Trophoblast cell (in vitro differentiated cells and primary cell): Measurements from ENCODE around the gene CD248.
A peak's percentile ranks its signal among the peaks of the same experiment; 100 is the strongest.

ENCODE experiments used
- DNase-seq, 2 donors: peaks; one replicate each; pipeline ENCODE4 v3.0.0-alpha.2; 2016
- H2AFZ ChIP-seq: 2 replicates; pipeline ENCODE4 v1.6.1; 2013; ENCODE audit warnings: low read length, moderate library complexity, mild to moderate bottlenecking; ENCODE audit not compliant: insufficient read depth, poor library complexity
- H2AK5ac ChIP-seq: 2 replicates; pipeline ENCODE4 v1.6.1; 2013; ENCODE audit warnings: mild to moderate bottlenecking, low read length
- H2BK120ac ChIP-seq: 2 replicates; pipeline ENCODE4 v1.6.1; 2013; ENCODE audit warnings: low read length, mild to moderate bottlenecking, moderate library complexity; ENCODE audit not compliant: insufficient read depth, poor library complexity
- H2BK12ac ChIP-seq: 2 replicates; pipeline ENCODE4 v1.6.1; 2013; ENCODE audit warnings: mild to moderate bottlenecking, low read length, moderate library complexity
- H2BK5ac ChIP-seq: 2 replicates; pipeline ENCODE4 v1.6.1; 2013; ENCODE audit warnings: low read length, low read depth, moderate library complexity, mild to moderate bottlenecking; ENCODE audit not compliant: poor library complexity
- H3K14ac ChIP-seq: 2 replicates; pipeline ENCODE4 v1.6.1; 2013; ENCODE audit warnings: mild to moderate bottlenecking, low read length
- H3K18ac ChIP-seq: 2 replicates; pipeline ENCODE4 v1.6.1; 2013; ENCODE audit warnings: mild to moderate bottlenecking, low read length
- H3K23ac ChIP-seq: 2 replicates; pipeline ENCODE4 v1.6.1; 2013; ENCODE audit warnings: low read length
- H3K27ac ChIP-seq: 2 replicates; pipeline ENCODE4 v1.5.1; 2013; ENCODE audit warnings: low read depth, mild to moderate bottlenecking, inconsistent platforms, low read length, moderate library complexity
- H3K27me3 ChIP-seq: 2 replicates; pipeline ENCODE4 v1.6.1; 2013; ENCODE audit warnings: inconsistent platforms, mild to moderate bottlenecking, low read length, moderate library complexity; ENCODE audit not compliant: insufficient read depth
- H3K36me3 ChIP-seq, 2 experiments: 1 replicate in 1 of 2; 2 replicates in 1 of 2; pipeline ENCODE4 v1.6.1; 2013; ENCODE audit warnings: low read length in 2 of 2, mild to moderate bottlenecking in 2 of 2, moderate library complexity in 1 of 2; ENCODE audit not compliant: insufficient read depth in 2 of 2, control insufficient read depth in 1 of 2
- H3K4ac ChIP-seq: 2 replicates; pipeline ENCODE4 v1.6.1; 2013; ENCODE audit warnings: low read depth, mild to moderate bottlenecking, low read length, moderate library complexity
- H3K4me1 ChIP-seq, 2 experiments: 1 replicate in 1 of 2; 2 replicates in 1 of 2; pipeline ENCODE4 v1.6.1; 2013; ENCODE audit warnings: low read length in 2 of 2, mild to moderate bottlenecking in 2 of 2, moderate library complexity in 1 of 2; ENCODE audit not compliant: insufficient read depth in 2 of 2, control insufficient read depth in 1 of 2
- H3K4me2 ChIP-seq: 2 replicates; pipeline ENCODE4 v1.6.1; 2013; ENCODE audit warnings: inconsistent platforms, mild to moderate bottlenecking, low read length, moderate library complexity
- H3K4me3 ChIP-seq: 2 replicates; pipeline ENCODE4 v1.5.1; 2013; ENCODE audit warnings: mild to moderate bottlenecking, low read depth, low read length, inconsistent platforms
- H3K79me1 ChIP-seq: one replicate; pipeline ENCODE4 v1.6.1; 2013; ENCODE audit warnings: low read length
- H3K79me2 ChIP-seq: 2 replicates; pipeline ENCODE4 v1.6.1; 2013; ENCODE audit warnings: low read length, mild to moderate bottlenecking; ENCODE audit not compliant: control insufficient read depth, insufficient read depth, poor library complexity
- H3K9ac ChIP-seq: 2 replicates; pipeline ENCODE4 v1.6.1; 2013; ENCODE audit warnings: mild to moderate bottlenecking, low read length
- H3K9me3 ChIP-seq: 2 replicates; pipeline ENCODE4 v1.6.1; 2013; ENCODE audit warnings: low read depth, mild to moderate bottlenecking, control low read depth, inconsistent platforms, low read length; ENCODE audit not compliant: insufficient read depth
- H4K12ac ChIP-seq: 2 replicates; pipeline ENCODE4 v1.6.1; 2013; ENCODE audit warnings: low read depth, mild to moderate bottlenecking, low read length, moderate library complexity
- H4K8ac ChIP-seq: 2 replicates; pipeline ENCODE4 v1.6.1; 2013; ENCODE audit warnings: low read depth, mild to moderate bottlenecking, low read length, moderate library complexity
- H4K91ac ChIP-seq: one replicate; pipeline ENCODE4 v1.6.1; 2013; ENCODE audit warnings: low read depth, mild to moderate bottlenecking, low read length, moderate library complexity
- WGBS: extraction: QIAGEN DNeasy Blood & Tissue Kit; methylation state at CpG from one replicate; pipeline ENCODE4 v1.1.7; 2013; ENCODE audit warnings: missing lambda C conversion rate; ENCODE audit not compliant: insufficient read length, insufficient coverage; ENCODE audit errors: extremely low coverage; 5-methylcytosine and 5-hydroxymethylcytosine counted together

The CD248 gene

GRCh38 chr11:66315921-66316811 is 678 bp downstream of the CD248 start:
- H3K4ac ChIP-seq: no peak overlapping the region
- H3K9me3 ChIP-seq: peaks cover 7% of the 10 kb centered on the region
- H3K27me3 ChIP-seq: no peaks in the 10 kb centered on the region
- peak overlapping the region; percentile 29 for H3K14ac ChIP-seq
- H2BK120ac ChIP-seq: peak overlapping the region; percentile 7
- peak overlapping the region; percentile 44 for H4K91ac ChIP-seq
- peak overlapping the region; percentile 21 for H2AK5ac ChIP-seq
- peak overlapping the region; percentile 20 for H3K4me3 ChIP-seq
- no peak overlapping the region for H3K27ac ChIP-seq
- H3K4me1 ChIP-seq: peaks cover 38 to 45% of the 10 kb centered on the region in 2 experiments
- no peak overlapping the region for H4K12ac ChIP-seq
- H3K4me2 ChIP-seq: peak overlapping the region; percentile 20
- H2BK5ac ChIP-seq: no peak overlapping the region
- WGBS: no CpG with 5 or more reads among the region's 52 CpGs
- H3K79me1 ChIP-seq: peaks cover 30% of the 10 kb centered on the region
- no peaks in the 10 kb centered on the region for H3K36me3 ChIP-seq
- DNase-seq: no peak
- no peak overlapping the region for H2BK12ac ChIP-seq
- H4K8ac ChIP-seq: peak overlapping the region; percentile 16
- no peak overlapping the region for H3K9ac ChIP-seq
- peak overlapping the region; percentile 40 for H3K18ac ChIP-seq
- H3K23ac ChIP-seq: no peak overlapping the region
- no peaks in the 10 kb centered on the region for H3K79me2 ChIP-seq
- H2AFZ ChIP-seq: no peak overlapping the region

GRCh38 chr11:66315498-66315885 is 1.4 kb downstream of the CD248 start:
- DNase-seq: no peak
- Histone ChIP-seq H3K18ac (no peak overlapping the region), H4K91ac (no peak overlapping the region), H4K12ac (no peak overlapping the region), H3K14ac (no peak overlapping the region), H3K79me1 (peaks cover 30% of the 10 kb centered on the region), H3K23ac (no peak overlapping the region), H3K4me1 (peaks cover 40 to 47% of the 10 kb centered on the region in 2 experiments), H3K36me3 (no peaks in the 10 kb centered on the region), H2AFZ (no peak overlapping the region), H3K27ac (no peak overlapping the region), H4K8ac (no peak overlapping the region), H3K27me3 (no peaks in the 10 kb centered on the region), H3K9me3 (peaks cover 7% of the 10 kb centered on the region), H2BK120ac (no peak overlapping the region), H3K9ac (no peak overlapping the region), H3K79me2 (no peaks in the 10 kb centered on the region), H2BK5ac (no peak overlapping the region), H2AK5ac (peak overlapping the region; percentile 73), H3K4me3 (no peak overlapping the region), H3K4ac (no peak overlapping the region), H3K4me2 (no peak overlapping the region), H2BK12ac (no peak overlapping the region)
- no CpG with 5 or more reads among the region's 14 CpGs for WGBS

- Histone ChIP-seq H2AK5ac (peak overlapping the region; percentile 50), H3K4me1 (peaks cover 43 to 47% of the 10 kb centered on the region in 2 experiments), H3K79me2 (no peaks in the 10 kb centered on the region), H2BK5ac (no peak overlapping the region), H3K14ac (no peak overlapping the region), H3K18ac (peak overlapping the region; percentile 3), H4K91ac (peak overlapping the region; percentile 20), H4K8ac (no peak overlapping the region), H3K27ac (no peak overlapping the region), H3K23ac (no peak overlapping the region), H3K27me3 (no peaks in the 10 kb centered on the region), H2BK12ac (peak overlapping the region; percentile 14), H3K79me1 (peaks cover 30% of the 10 kb centered on the region), H3K9ac (no peak overlapping the region), H3K4me2 (no peak overlapping the region), H3K4ac (no peak overlapping the region), H2AFZ (no peak overlapping the region), H3K36me3 (no peaks in the 10 kb centered on the region), H4K12ac (no peak overlapping the region), H2BK120ac (no peak overlapping the region), H3K4me3 (no peak overlapping the region), H3K9me3 (peaks cover 7% of the 10 kb centered on the region)
- DNase-seq: no peak
- WGBS: no CpG with 5 or more reads among the region's 17 CpGs
Measured at GRCh38 chr11:66314561-66315497, 2.0 kb downstream of the CD248 start.

GRCh38 chr11:66314186-66314501 is 2.7 kb downstream of the CD248 start:
- peak overlapping the region; percentile 14 for H2AK5ac ChIP-seq
- H3K9ac ChIP-seq: no peak overlapping the region

More at GRCh38 chr11:66314186-66314501, 2.7 kb downstream of the CD248 start:
- peak overlapping the region; percentile 57 for H2BK120ac ChIP-seq
- no peak overlapping the region for H3K4ac ChIP-seq
- H4K8ac ChIP-seq: no peak overlapping the region
- H3K4me2 ChIP-seq: peak overlapping the region; percentile 59
- H3K23ac ChIP-seq: no peak overlapping the region
- H3K79me2 ChIP-seq: no peaks in the 10 kb centered on the region
- H3K14ac ChIP-seq: no peak overlapping the region
- H2BK12ac ChIP-seq: peak overlapping the region; percentile 16
- peak overlapping the region; percentile 88 for H3K27ac ChIP-seq
- H3K79me1 ChIP-seq: peaks cover 30% of the 10 kb centered on the region
- no peaks in the 10 kb centered on the region for H3K36me3 ChIP-seq
- H3K4me3 ChIP-seq: no peak overlapping the region
- no peak for DNase-seq
- H2AFZ ChIP-seq: no peak overlapping the region
- no peaks in the 10 kb centered on the region for H3K27me3 ChIP-seq
- no CpG with 5 or more reads among the region's 1 CpG for WGBS
- peaks cover 7% of the 10 kb centered on the region for H3K9me3 ChIP-seq
- H3K18ac ChIP-seq: peak overlapping the region; percentile 24
- peak overlapping the region; percentile 90 for H4K91ac ChIP-seq
- H4K12ac ChIP-seq: no peak overlapping the region
- peaks cover 45 to 47% of the 10 kb centered on the region in 2 experiments for H3K4me1 ChIP-seq
- H2BK5ac ChIP-seq: peak overlapping the region; percentile 63
